ENCODE measurements around the gene JAKMIP3.

DNA sequence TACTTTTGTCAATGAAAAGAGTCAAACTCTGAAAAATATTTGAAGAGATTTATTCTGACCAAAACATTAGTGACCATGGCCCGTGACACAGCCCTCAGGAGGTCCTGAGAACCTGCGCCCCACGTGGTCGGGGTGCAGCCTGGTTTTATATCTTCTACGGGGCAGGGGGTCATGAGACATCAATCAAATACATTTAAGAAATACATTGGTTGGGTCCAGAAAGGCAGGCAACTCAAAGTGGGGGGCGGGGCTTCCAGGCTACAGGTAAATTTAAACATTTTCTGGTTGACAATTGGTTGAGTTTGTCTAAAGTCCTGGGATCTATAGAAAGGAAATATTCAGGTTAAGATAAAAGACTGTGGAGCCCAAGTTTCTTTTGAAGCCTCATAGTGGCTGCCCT is 49.2 kb upstream of the JAKMIP3 start:
- TF ChIP-seq, protein P1, sequence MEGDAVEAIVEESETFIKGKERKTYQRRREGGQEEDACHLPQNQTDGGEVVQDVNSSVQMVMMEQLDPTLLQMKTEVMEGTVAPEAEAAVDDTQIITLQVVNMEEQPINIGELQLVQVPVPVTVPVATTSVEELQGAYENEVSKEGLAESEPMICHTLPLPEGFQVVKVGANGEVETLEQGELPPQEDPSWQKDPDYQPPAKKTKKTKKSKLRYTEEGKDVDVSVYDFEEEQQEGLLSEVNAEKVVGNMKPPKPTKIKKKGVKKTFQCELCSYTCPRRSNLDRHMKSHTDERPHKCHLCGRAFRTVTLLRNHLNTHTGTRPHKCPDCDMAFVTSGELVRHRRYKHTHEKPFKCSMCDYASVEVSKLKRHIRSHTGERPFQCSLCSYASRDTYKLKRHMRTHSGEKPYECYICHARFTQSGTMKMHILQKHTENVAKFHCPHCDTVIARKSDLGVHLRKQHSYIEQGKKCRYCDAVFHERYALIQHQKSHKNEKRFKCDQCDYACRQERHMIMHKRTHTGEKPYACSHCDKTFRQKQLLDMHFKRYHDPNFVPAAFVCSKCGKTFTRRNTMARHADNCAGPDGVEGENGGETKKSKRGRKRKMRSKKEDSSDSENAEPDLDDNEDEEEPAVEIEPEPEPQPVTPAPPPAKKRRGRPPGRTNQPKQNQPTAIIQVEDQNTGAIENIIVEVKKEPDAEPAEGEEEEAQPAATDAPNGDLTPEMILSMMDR (IDR thresholded peaks at IDR 0.05; ENCODE audit: insufficient read depth, low read length), result no peak
- no peak for TF ChIP-seq REST (IDR thresholded peaks at IDR 0.05; ENCODE audit: insufficient replicate concordance, low read depth)
- no peak for TF ChIP-seq POLR2AphosphoS5 (IDR thresholded peaks at IDR 0.05; ENCODE audit: low read depth)

Measured in HL-60 (cell line).